Trophoblast cell (in vitro differentiated cells and primary cell): ENCODE measurements around the gene GPR89A.
"Not testable (repeated sequence)": the region's sequence is repeated elsewhere in the genome, so short reads cannot be mapped to it uniquely, and the experiment has no call there.

Experiments used
- DNase-seq, 2 donors: peaks; one replicate each; pipeline ENCODE4 v3.0.0-alpha.2; 2016
- H2AFZ ChIP-seq: 2 replicates; pipeline ENCODE4 v1.6.1; 2013; ENCODE audit warnings: low read length, moderate library complexity, mild to moderate bottlenecking; ENCODE audit not compliant: insufficient read depth, poor library complexity
- H2AK5ac ChIP-seq: 2 replicates; pipeline ENCODE4 v1.6.1; 2013; ENCODE audit warnings: mild to moderate bottlenecking, low read length
- H2BK120ac ChIP-seq: 2 replicates; pipeline ENCODE4 v1.6.1; 2013; ENCODE audit warnings: low read length, mild to moderate bottlenecking, moderate library complexity; ENCODE audit not compliant: insufficient read depth, poor library complexity
- H2BK12ac ChIP-seq: 2 replicates; pipeline ENCODE4 v1.6.1; 2013; ENCODE audit warnings: mild to moderate bottlenecking, low read length, moderate library complexity
- H2BK5ac ChIP-seq: 2 replicates; pipeline ENCODE4 v1.6.1; 2013; ENCODE audit warnings: low read length, low read depth, moderate library complexity, mild to moderate bottlenecking; ENCODE audit not compliant: poor library complexity
- H3K14ac ChIP-seq: 2 replicates; pipeline ENCODE4 v1.6.1; 2013; ENCODE audit warnings: mild to moderate bottlenecking, low read length
- H3K18ac ChIP-seq: 2 replicates; pipeline ENCODE4 v1.6.1; 2013; ENCODE audit warnings: mild to moderate bottlenecking, low read length
- H3K23ac ChIP-seq: 2 replicates; pipeline ENCODE4 v1.6.1; 2013; ENCODE audit warnings: low read length
- H3K27ac ChIP-seq: 2 replicates; pipeline ENCODE4 v1.5.1; 2013; ENCODE audit warnings: low read depth, mild to moderate bottlenecking, inconsistent platforms, low read length, moderate library complexity
- H3K27me3 ChIP-seq: 2 replicates; pipeline ENCODE4 v1.6.1; 2013; ENCODE audit warnings: inconsistent platforms, mild to moderate bottlenecking, low read length, moderate library complexity; ENCODE audit not compliant: insufficient read depth
- H3K36me3 ChIP-seq, 2 experiments: 1 replicate in 1 of 2; 2 replicates in 1 of 2; pipeline ENCODE4 v1.6.1; 2013; ENCODE audit warnings: low read length in 2 of 2, mild to moderate bottlenecking in 2 of 2, moderate library complexity in 1 of 2; ENCODE audit not compliant: insufficient read depth in 2 of 2, control insufficient read depth in 1 of 2
- H3K4ac ChIP-seq: 2 replicates; pipeline ENCODE4 v1.6.1; 2013; ENCODE audit warnings: low read depth, mild to moderate bottlenecking, low read length, moderate library complexity
- H3K4me1 ChIP-seq, 2 experiments: 1 replicate in 1 of 2; 2 replicates in 1 of 2; pipeline ENCODE4 v1.6.1; 2013; ENCODE audit warnings: low read length in 2 of 2, mild to moderate bottlenecking in 2 of 2, moderate library complexity in 1 of 2; ENCODE audit not compliant: insufficient read depth in 2 of 2, control insufficient read depth in 1 of 2
- H3K4me2 ChIP-seq: 2 replicates; pipeline ENCODE4 v1.6.1; 2013; ENCODE audit warnings: inconsistent platforms, mild to moderate bottlenecking, low read length, moderate library complexity
- H3K4me3 ChIP-seq: 2 replicates; pipeline ENCODE4 v1.5.1; 2013; ENCODE audit warnings: mild to moderate bottlenecking, low read depth, low read length, inconsistent platforms
- H3K79me1 ChIP-seq: one replicate; pipeline ENCODE4 v1.6.1; 2013; ENCODE audit warnings: low read length
- H3K79me2 ChIP-seq: 2 replicates; pipeline ENCODE4 v1.6.1; 2013; ENCODE audit warnings: low read length, mild to moderate bottlenecking; ENCODE audit not compliant: control insufficient read depth, insufficient read depth, poor library complexity
- H3K9ac ChIP-seq: 2 replicates; pipeline ENCODE4 v1.6.1; 2013; ENCODE audit warnings: mild to moderate bottlenecking, low read length
- H3K9me3 ChIP-seq: 2 replicates; pipeline ENCODE4 v1.6.1; 2013; ENCODE audit warnings: low read depth, mild to moderate bottlenecking, control low read depth, inconsistent platforms, low read length; ENCODE audit not compliant: insufficient read depth
- H4K12ac ChIP-seq: 2 replicates; pipeline ENCODE4 v1.6.1; 2013; ENCODE audit warnings: low read depth, mild to moderate bottlenecking, low read length, moderate library complexity
- H4K8ac ChIP-seq: 2 replicates; pipeline ENCODE4 v1.6.1; 2013; ENCODE audit warnings: low read depth, mild to moderate bottlenecking, low read length, moderate library complexity
- H4K91ac ChIP-seq: one replicate; pipeline ENCODE4 v1.6.1; 2013; ENCODE audit warnings: low read depth, mild to moderate bottlenecking, low read length, moderate library complexity
- WGBS: extraction: QIAGEN DNeasy Blood & Tissue Kit; methylation state at CpG from one replicate; pipeline ENCODE4 v1.1.7; 2013; ENCODE audit warnings: missing lambda C conversion rate; ENCODE audit not compliant: insufficient read length, insufficient coverage; ENCODE audit errors: extremely low coverage; 5-methylcytosine and 5-hydroxymethylcytosine counted together

Gene GPR89A

DNA sequence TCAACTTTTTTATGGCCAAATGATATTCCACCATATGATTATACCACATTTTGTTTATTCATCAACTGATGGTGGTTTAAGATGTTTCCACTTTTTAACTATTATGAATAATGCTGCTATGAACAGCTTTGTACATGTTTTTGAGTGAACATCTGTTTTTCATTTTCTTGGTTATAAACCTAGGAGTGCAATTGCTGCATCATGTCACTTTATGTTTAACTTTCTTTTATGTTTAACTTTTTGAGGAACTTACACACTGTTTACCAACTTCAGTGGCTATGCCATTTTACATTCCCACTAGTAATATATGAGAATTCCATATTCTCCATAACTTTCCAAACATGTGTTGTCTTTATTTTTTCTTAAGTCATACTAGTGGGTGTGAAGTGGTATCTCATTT lies 12.4 kb upstream of the GPR89A start:
- H3K36me3 ChIP-seq, H3K4me3 ChIP-seq, H3K27ac ChIP-seq, DNase-seq, H3K79me1 ChIP-seq, H3K9ac ChIP-seq, H2BK12ac ChIP-seq, H4K91ac ChIP-seq, H3K18ac ChIP-seq, H4K8ac ChIP-seq, H2BK5ac ChIP-seq, H3K14ac ChIP-seq, H2AFZ ChIP-seq, H3K27me3 ChIP-seq, H3K23ac ChIP-seq, H3K4ac ChIP-seq, H3K79me2 ChIP-seq, H3K9me3 ChIP-seq, H4K12ac ChIP-seq, H3K4me2 ChIP-seq, H3K4me1 ChIP-seq, H2BK120ac ChIP-seq, H2AK5ac ChIP-seq: not testable (repeated sequence)

GRCh38 chr1:145596236-145596635 lies 11.6 kb upstream of the GPR89A start:
- no CpG with 5 or more reads among the region's 6 CpGs for WGBS
- not testable (repeated sequence) for H4K12ac ChIP-seq, H3K9ac ChIP-seq, H3K14ac ChIP-seq, H3K27ac ChIP-seq, H3K27me3 ChIP-seq, H2AFZ ChIP-seq, H3K36me3 ChIP-seq, H3K4ac ChIP-seq, H3K4me3 ChIP-seq, H3K9me3 ChIP-seq, H3K4me2 ChIP-seq, H3K18ac ChIP-seq, H4K8ac ChIP-seq, H2AK5ac ChIP-seq, H2BK120ac ChIP-seq, DNase-seq, H3K4me1 ChIP-seq, H3K79me1 ChIP-seq, H2BK5ac ChIP-seq, H3K79me2 ChIP-seq, H4K91ac ChIP-seq, H2BK12ac ChIP-seq, H3K23ac ChIP-seq

DNA sequence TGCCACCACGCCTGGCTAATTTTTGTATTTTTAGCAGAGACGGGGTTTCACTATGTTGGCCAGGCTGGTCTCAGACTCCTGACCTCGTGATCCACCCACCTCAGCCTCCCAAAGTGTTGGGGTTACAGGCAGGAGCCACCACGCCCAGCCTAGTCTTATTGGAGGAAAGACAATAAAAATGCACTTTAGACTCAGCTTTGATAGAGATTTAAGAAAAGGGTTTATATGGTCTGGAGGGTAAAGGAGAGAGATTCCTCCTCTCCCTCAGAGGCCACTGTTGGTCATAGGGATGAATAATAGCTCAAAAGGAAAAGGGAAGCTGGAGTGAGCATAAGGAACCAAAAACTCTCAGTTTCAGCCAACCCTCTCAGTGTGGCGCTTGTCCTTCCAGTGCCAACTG lies 8.4 kb upstream of the GPR89A start:
- WGBS, result no CpG with 5 or more reads among the region's 5 CpGs
- not testable (repeated sequence) for H4K91ac ChIP-seq, H3K23ac ChIP-seq

GRCh38 chr1:145601593-145601992 lies 6.2 kb upstream of the GPR89A start:
- no peaks in the 10 kb centered on the region for H3K27me3 ChIP-seq
- WGBS, result no CpG with 5 or more reads among the region's 1 CpG
- no peak overlapping the region for H2BK5ac ChIP-seq
- no peak overlapping the region for H4K8ac ChIP-seq
- no peak overlapping the region for H2AK5ac ChIP-seq
- no peaks in the 10 kb centered on the region for H3K4me1 ChIP-seq
- H2BK12ac ChIP-seq, result no peak overlapping the region
- no peak overlapping the region for H3K4me2 ChIP-seq
- no peak overlapping the region for H2BK120ac ChIP-seq
- no peaks in the 10 kb centered on the region for H3K36me3 ChIP-seq
- H3K23ac ChIP-seq, result no peak overlapping the region
- H3K79me2 ChIP-seq, result no peaks in the 10 kb centered on the region
- no peak overlapping the region for H2AFZ ChIP-seq
- H3K27ac ChIP-seq, result no peak overlapping the region
- DNase-seq, result no peak
- no peak overlapping the region for H3K4me3 ChIP-seq
- H3K79me1 ChIP-seq, result no peaks in the 10 kb centered on the region
- no peak overlapping the region for H4K12ac ChIP-seq
- no peak overlapping the region for H4K91ac ChIP-seq
- H3K18ac ChIP-seq, result no peak overlapping the region
- no peaks in the 10 kb centered on the region for H3K9me3 ChIP-seq
- no peak overlapping the region for H3K4ac ChIP-seq
- H3K9ac ChIP-seq, result no peak overlapping the region
- H3K14ac ChIP-seq, result no peak overlapping the region

More for the DNA sequence above, 8.4 kb upstream of the GPR89A start:
- not testable (repeated sequence) for H2BK12ac ChIP-seq, H2BK120ac ChIP-seq, H3K27me3 ChIP-seq, H3K9ac ChIP-seq, H2AFZ ChIP-seq, H3K9me3 ChIP-seq, H4K12ac ChIP-seq, H3K4me2 ChIP-seq, H3K4ac ChIP-seq, H3K14ac ChIP-seq, H3K18ac ChIP-seq, H2BK5ac ChIP-seq, DNase-seq, H3K79me1 ChIP-seq, H2AK5ac ChIP-seq, H3K27ac ChIP-seq, H4K8ac ChIP-seq, H3K79me2 ChIP-seq, H3K36me3 ChIP-seq, H3K4me1 ChIP-seq, H3K4me3 ChIP-seq

GRCh38 chr1:145606840-145607239 lies 948 bp upstream of the GPR89A start:
- H2AK5ac ChIP-seq, H3K4ac ChIP-seq, H3K4me2 ChIP-seq, H3K27me3 ChIP-seq, H4K12ac ChIP-seq, H3K79me1 ChIP-seq, H2BK5ac ChIP-seq, H2AFZ ChIP-seq, H4K8ac ChIP-seq, H3K23ac ChIP-seq, H3K18ac ChIP-seq, H3K79me2 ChIP-seq, H3K36me3 ChIP-seq, H3K9me3 ChIP-seq, H2BK120ac ChIP-seq, H3K27ac ChIP-seq, H3K9ac ChIP-seq, H2BK12ac ChIP-seq, H3K4me1 ChIP-seq, H4K91ac ChIP-seq, H3K14ac ChIP-seq, H3K4me3 ChIP-seq, DNase-seq: not testable (repeated sequence)
- no CpG with 5 or more reads among the region's 5 CpGs for WGBS
